Mammary epithelial cell (primary cell): Measurements from ENCODE around the gene EVL.

Source experiments
- EZH2 ChIP-seq: IDR thresholded peaks from 2 replicates; pipeline ENCODE4 v1.6.1; 2012; ENCODE audit warnings: low read length, inconsistent platforms, borderline replicate concordance
- TF ChIP-seq, protein P1 (sequence below), 2 donors: IDR thresholded peaks in 1 of 2; conservative IDR thresholded peaks in 1 of 2; 2 replicates each; pipeline ENCODE4 v1.5.1; 2011 to 2012; ENCODE audit warnings: inconsistent platforms in 2 of 2, low read length in 2 of 2, mild to moderate bottlenecking in 2 of 2, control low read depth in 1 of 2, low read depth in 1 of 2; ENCODE audit not compliant: insufficient read depth in 1 of 2; ENCODE audit errors: extremely low read depth in 1 of 2

DNA sequence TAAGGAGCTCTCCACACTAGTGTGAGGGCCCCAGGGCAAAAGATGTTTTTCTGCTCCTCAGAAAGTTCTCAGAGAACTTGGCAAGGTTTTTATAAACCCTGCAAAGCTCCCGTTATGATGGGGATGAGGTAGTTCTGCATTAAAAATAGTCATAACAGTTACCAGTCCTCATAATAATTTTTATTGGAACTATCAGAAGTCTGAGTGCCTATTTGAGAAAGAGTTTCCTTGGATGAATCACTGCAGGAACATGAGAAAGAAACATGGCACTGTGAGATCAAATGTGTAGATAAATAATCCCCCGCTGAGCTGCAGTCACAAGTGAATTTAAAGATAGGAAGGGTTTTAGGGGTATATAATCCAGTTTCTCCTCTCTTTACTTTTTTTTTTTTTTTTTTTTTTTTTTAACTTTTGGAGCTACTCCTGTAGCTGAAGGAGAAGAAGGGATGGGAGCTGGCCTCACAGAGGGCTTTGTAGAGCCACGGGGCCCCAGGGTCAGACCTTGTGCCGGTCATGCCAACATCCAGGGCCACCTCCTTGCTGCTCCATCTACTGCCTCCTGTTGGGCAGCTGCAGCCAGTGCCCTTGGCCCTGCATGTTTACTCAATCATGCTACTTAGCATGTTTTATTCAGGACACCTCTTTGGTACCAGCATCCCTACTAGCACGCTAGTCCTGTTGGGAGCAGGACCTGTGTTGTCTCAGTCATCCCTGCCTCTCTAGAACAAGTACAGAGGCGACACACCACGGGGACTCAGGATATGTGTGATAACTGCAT is 39.5 kb downstream of the EVL start:
- TF ChIP-seq, protein P1, sequence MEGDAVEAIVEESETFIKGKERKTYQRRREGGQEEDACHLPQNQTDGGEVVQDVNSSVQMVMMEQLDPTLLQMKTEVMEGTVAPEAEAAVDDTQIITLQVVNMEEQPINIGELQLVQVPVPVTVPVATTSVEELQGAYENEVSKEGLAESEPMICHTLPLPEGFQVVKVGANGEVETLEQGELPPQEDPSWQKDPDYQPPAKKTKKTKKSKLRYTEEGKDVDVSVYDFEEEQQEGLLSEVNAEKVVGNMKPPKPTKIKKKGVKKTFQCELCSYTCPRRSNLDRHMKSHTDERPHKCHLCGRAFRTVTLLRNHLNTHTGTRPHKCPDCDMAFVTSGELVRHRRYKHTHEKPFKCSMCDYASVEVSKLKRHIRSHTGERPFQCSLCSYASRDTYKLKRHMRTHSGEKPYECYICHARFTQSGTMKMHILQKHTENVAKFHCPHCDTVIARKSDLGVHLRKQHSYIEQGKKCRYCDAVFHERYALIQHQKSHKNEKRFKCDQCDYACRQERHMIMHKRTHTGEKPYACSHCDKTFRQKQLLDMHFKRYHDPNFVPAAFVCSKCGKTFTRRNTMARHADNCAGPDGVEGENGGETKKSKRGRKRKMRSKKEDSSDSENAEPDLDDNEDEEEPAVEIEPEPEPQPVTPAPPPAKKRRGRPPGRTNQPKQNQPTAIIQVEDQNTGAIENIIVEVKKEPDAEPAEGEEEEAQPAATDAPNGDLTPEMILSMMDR (conservative IDR thresholded peaks at IDR 0.05 in 1 of 2, IDR thresholded peaks at IDR 0.05 in 1 of 2; ENCODE audit: extremely low read depth in 1 of 2, insufficient read depth in 1 of 2, low read depth in 1 of 2, low read length in 2 of 2): no peak
- TF ChIP-seq EZH2: no peak
